ENCODE results near the gene TMEM54. TPM values are rescaled to one million over a fixed set of nuclear protein-coding genes. Genes with fewer than 3 reads are reported as not detected.

Gene TMEM54
- total and polyA plus RNA-seq, 9 of the 15 experiments (the other 6 are each of a cell fraction or from before 2014, with no cell fraction given), result 1.00 to 16.2 (median 8.2) TPM

GRCh38 chr1:32919811-32920733 lies 18.9 kb upstream of the TMEM54 start (continued):
- TF ChIP-seq ARID3A (IDR thresholded peaks at IDR 0.05; ENCODE audit: borderline replicate concordance, low read depth, low read length) (no peak), ZFP30 (CRISPR knock-in tag; IDR thresholded peaks at IDR 0.05; ENCODE audit: borderline replicate concordance) (no peak), ATF2 (CRISPR knock-in tag; IDR thresholded peaks at IDR 0.05) (no peak), RHOXF2B (CRISPR knock-in tag; conservative IDR thresholded peaks at IDR 0.05) (no peak), ETV6 (IDR thresholded peaks at IDR 0.05; ENCODE audit: borderline replicate concordance in 1 of 2, low read depth in 2 of 2, low read length in 1 of 2) (no peak), ETV6 (CRISPR knock-in tag; IDR thresholded peaks at IDR 0.05; ENCODE audit: borderline replicate concordance) (no peak), EP400 (IDR thresholded peaks at IDR 0.05) (0 out of 2 replicates have a peak, but pooled peaks have one; percentile 43), ATF7 (IDR thresholded peaks at IDR 0.05) (peak; percentile 95), LEF1 (IDR thresholded peaks at IDR 0.05) (peak; percentile 59; the same call in 1 of the 2 replicates), ZNF354B (CRISPR knock-in tag; IDR thresholded peaks at IDR 0.05) (no peak), ZNF589 (CRISPR knock-in tag; IDR thresholded peaks at IDR 0.05; ENCODE audit: low read depth) (peak; percentile 77), SMAD3 (CRISPR knock-in tag; conservative IDR thresholded peaks at IDR 0.05) (no peak), POLR2AphosphoS5 (IDR thresholded peaks at IDR 0.05; ENCODE audit: control insufficient read depth, insufficient read depth, low read depth, low read length) (no peak), ZNF280B (CRISPR knock-in tag; IDR thresholded peaks at IDR 0.05) (no peak), GTF2A2 (tag; IDR thresholded peaks at IDR 0.05) (no peak), ZNF584 (CRISPR knock-in tag; IDR thresholded peaks at IDR 0.05; ENCODE audit: low read depth) (peak; percentile 72), TFAM (CRISPR knock-in tag; conservative IDR thresholded peaks at IDR 0.05) (no peak), ZKSCAN8 (CRISPR knock-in tag; IDR thresholded peaks at IDR 0.05) (no peak; the same call in 1 of the 2 replicates), ZSCAN29 (IDR thresholded peaks at IDR 0.05) (no peak), KDM1A (IDR thresholded peaks at IDR 0.05) (no peak), BHLHE40 (IDR thresholded peaks at IDR 0.05; ENCODE audit: low read length) (no peak), MAZ (CRISPR knock-in tag; conservative IDR thresholded peaks at IDR 0.05 in 1 of 2, IDR thresholded peaks at IDR 0.05 in 1 of 2) (0 out of 4 replicates have a peak, but pooled peaks of 1 of the 2 experiments have one; percentile 23)
- TF ChIP-seq, protein P1, sequence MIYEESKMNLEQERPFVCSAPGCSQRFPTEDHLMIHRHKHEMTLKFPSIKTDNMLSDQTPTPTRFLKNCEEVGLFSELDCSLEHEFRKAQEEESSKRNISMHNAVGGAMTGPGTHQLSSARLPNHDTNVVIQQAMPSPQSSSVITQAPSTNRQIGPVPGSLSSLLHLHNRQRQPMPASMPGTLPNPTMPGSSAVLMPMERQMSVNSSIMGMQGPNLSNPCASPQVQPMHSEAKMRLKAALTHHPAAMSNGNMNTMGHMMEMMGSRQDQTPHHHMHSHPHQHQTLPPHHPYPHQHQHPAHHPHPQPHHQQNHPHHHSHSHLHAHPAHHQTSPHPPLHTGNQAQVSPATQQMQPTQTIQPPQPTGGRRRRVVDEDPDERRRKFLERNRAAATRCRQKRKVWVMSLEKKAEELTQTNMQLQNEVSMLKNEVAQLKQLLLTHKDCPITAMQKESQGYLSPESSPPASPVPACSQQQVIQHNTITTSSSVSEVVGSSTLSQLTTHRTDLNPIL (CRISPR knock-in tag; IDR thresholded peaks at IDR 0.05), result no peak

Data from K562 (cell line).